H1 (cell line): ENCODE measurements around the gene QSOX1. TPM values are rescaled to one million over a fixed set of nuclear protein-coding genes. Genes with fewer than 3 reads are reported as not detected.

Source experiments
- CTCF ChIA-PET: fragments of 300-600 bp; sonication (Branson Sonifier 250); formaldehyde crosslinking; loops from one replicate; lab custom pipeline; 2021; ENCODE audit not compliant: partially characterized antibody; lab: Charles Lee
- POLR2A ChIA-PET: fragments of 300-600 bp; sonication (Branson Sonifier 250); formaldehyde crosslinking; loops from one replicate; lab custom pipeline; 2021; ENCODE audit warnings: inconsistent platforms; ENCODE audit not compliant: partially characterized antibody; lab: Charles Lee
- DNase-seq, 2 experiments: peaks; one replicate each; pipeline versions ENCODE4 v3.0.0 to v3.0.0-alpha.2; 2010 to 2022; ENCODE audit warnings: low spot score in 2 of 2, low read depth in 1 of 2, mixed read lengths in 1 of 2
- FAIRE-seq: peaks from 2 replicates; lab custom pipeline; 2011; peaks lifted over from hg19 to GRCh38; lab: Jason Lieb, UNC
- H2AFZ ChIP-seq: 2 replicates; pipeline ENCODE4 v1.8.1; 2012; ENCODE audit warnings: low read length, inconsistent platforms
- H2AK5ac ChIP-seq: 2 replicates; pipeline ENCODE4 v1.6.1; 2013; ENCODE audit warnings: low read depth, low read length
- H2BK120ac ChIP-seq: replicated peaks from 2 replicates; pipeline ENCODE3; 2013; ENCODE audit warnings: low read depth, low read length, inconsistent platforms
- H2BK12ac ChIP-seq: 2 replicates; pipeline ENCODE4 v1.6.1; 2013; ENCODE audit warnings: low read depth, low read length
- H2BK15ac ChIP-seq: 2 replicates; pipeline ENCODE4 v1.6.1; 2013; ENCODE audit warnings: low read length
- H2BK20ac ChIP-seq: 2 replicates; pipeline ENCODE4 v1.6.1; 2013; ENCODE audit warnings: low read length
- H2BK5ac ChIP-seq: 2 replicates; pipeline ENCODE4 v1.6.1; 2013; ENCODE audit warnings: low read depth, low read length
- H3K14ac ChIP-seq: 2 replicates; pipeline ENCODE4 v1.6.1; 2013; ENCODE audit warnings: inconsistent platforms; ENCODE audit not compliant: insufficient read length
- H3K18ac ChIP-seq: 2 replicates; pipeline ENCODE4 v1.6.1; 2013; ENCODE audit warnings: low read length; ENCODE audit errors: extremely low read depth
- H3K23ac ChIP-seq: 2 replicates; pipeline ENCODE4 v1.6.1; 2013; ENCODE audit warnings: inconsistent platforms; ENCODE audit not compliant: insufficient read length
- H3K23me2 ChIP-seq: 2 replicates; pipeline ENCODE4 v1.6.1; 2013; ENCODE audit warnings: low read depth, low read length
- H3K27ac ChIP-seq: 2 replicates; pipeline ENCODE4 v1.6.1; 2011; ENCODE audit warnings: low read depth, low read length, inconsistent platforms
- H3K27me3 ChIP-seq, 4 experiments: replicated peaks in 1 of 4; 1 replicate in 1 of 4; 2 replicates in 3 of 4; pipeline versions ENCODE4 v1.6.1 to v1.8.1; 2011 to 2013; ENCODE audit warnings: low read length in 3 of 4, mild to moderate bottlenecking in 3 of 4, inconsistent platforms in 2 of 4, mixed read lengths in 2 of 4, moderate library complexity in 1 of 4; ENCODE audit not compliant: control insufficient read depth in 3 of 4, insufficient read depth in 3 of 4; ENCODE audit errors: extremely low read depth in 1 of 4
- H3K36me3 ChIP-seq, 4 experiments: 2 replicates each; pipeline versions ENCODE4 v1.6.1 to v1.8.1; 2011 to 2013; ENCODE audit warnings: mild to moderate bottlenecking in 4 of 4, low read length in 3 of 4, moderate library complexity in 2 of 4, control low read depth in 1 of 4, inconsistent platforms in 1 of 4; ENCODE audit not compliant: insufficient read depth in 4 of 4, control insufficient read depth in 2 of 4
- H3K4ac ChIP-seq: replicated peaks from 2 replicates; pipeline ENCODE3; 2013; ENCODE audit warnings: low read length, low read depth, mixed read lengths, inconsistent platforms; ENCODE audit not compliant: insufficient read length
- H3K4me1 ChIP-seq, 4 experiments: replicated peaks in 1 of 4; 1 replicate in 1 of 4; 2 replicates in 3 of 4; pipeline versions ENCODE4 v1.6.1 to v1.8.1; 2011 to 2013; ENCODE audit warnings: low read length in 3 of 4, inconsistent platforms in 2 of 4, mixed read lengths in 1 of 4; ENCODE audit not compliant: insufficient read depth in 4 of 4, control insufficient read depth in 3 of 4
- H3K4me2 ChIP-seq, 2 experiments: 2 replicates each; pipeline versions ENCODE4 v1.6.1 to v1.8.1; 2011 to 2013; ENCODE audit warnings: low read depth in 2 of 2, low read length in 2 of 2, control low read depth in 1 of 2, inconsistent platforms in 1 of 2, mild to moderate bottlenecking in 1 of 2; ENCODE audit not compliant: insufficient read depth in 1 of 2
- H3K4me3 ChIP-seq, 4 experiments: fragments of 200-600, 300-600 bp in 1 of 4; sonication (generic), shearing (Covaris generic), sonication (Bioruptor Twin) in 1 of 4; 2 replicates each; pipeline versions ENCODE4 v1.5.1 to v1.8.1; 2011 to 2016; ENCODE audit warnings: low read length in 4 of 4, low read depth in 3 of 4, control low read depth in 2 of 4, inconsistent platforms in 2 of 4, mild to moderate bottlenecking in 2 of 4, mixed read lengths in 1 of 4, moderate library complexity in 1 of 4; ENCODE audit not compliant: insufficient read depth in 2 of 4; ENCODE audit errors: extremely low read depth in 1 of 4
- H3K56ac ChIP-seq: replicated peaks from 2 replicates; pipeline ENCODE3; 2013; ENCODE audit warnings: low read depth, mild to moderate bottlenecking, mixed read lengths, low read length, inconsistent platforms; ENCODE audit not compliant: insufficient read length
- H3K79me1 ChIP-seq: 2 replicates; pipeline ENCODE4 v1.6.1; 2013; ENCODE audit warnings: low read depth, low read length, control low read depth
- H3K79me2 ChIP-seq, 2 experiments: 2 replicates each; pipeline versions ENCODE4 v1.6.1 to v1.8.1; 2012 to 2013; ENCODE audit warnings: low read length in 2 of 2, mild to moderate bottlenecking in 2 of 2, inconsistent platforms in 1 of 2; ENCODE audit not compliant: insufficient read depth in 2 of 2, control insufficient read depth in 1 of 2
- H3K9ac ChIP-seq, 4 experiments: replicated peaks in 1 of 4; 1 replicate in 1 of 4; 2 replicates in 3 of 4; pipeline versions ENCODE4 v1.6.1 to v1.8.1; 2011 to 2013; ENCODE audit warnings: low read depth in 3 of 4, low read length in 3 of 4, control low read depth in 2 of 4, mild to moderate bottlenecking in 2 of 4, moderate library complexity in 2 of 4, inconsistent platforms in 1 of 4; ENCODE audit errors: extremely low read depth in 1 of 4
- H3K9me3 ChIP-seq, 2 experiments: 2 replicates each; pipeline versions ENCODE4 v1.6.1 to v1.8.1; 2012 to 2013; ENCODE audit warnings: mild to moderate bottlenecking in 2 of 2, moderate library complexity in 2 of 2, control low read depth in 1 of 2, inconsistent platforms in 1 of 2, low read depth in 1 of 2, low read length in 1 of 2, mixed read lengths in 1 of 2; ENCODE audit not compliant: insufficient read depth in 2 of 2
- H4K20me1 ChIP-seq, 2 experiments: replicated peaks in 1 of 2; 2 replicates each; pipeline versions ENCODE3 to v1.8.1; 2011 to 2013; ENCODE audit warnings: inconsistent platforms in 2 of 2, low read length in 2 of 2, mild to moderate bottlenecking in 1 of 2; ENCODE audit not compliant: insufficient read depth in 2 of 2, control insufficient read depth in 1 of 2
- H4K5ac ChIP-seq: 2 replicates; pipeline ENCODE4 v1.6.1; 2013; ENCODE audit warnings: low read length, low read depth, mixed read lengths, inconsistent platforms; ENCODE audit not compliant: insufficient read length
- H4K8ac ChIP-seq: 2 replicates; pipeline ENCODE4 v1.8.0; 2013; ENCODE audit warnings: mild to moderate bottlenecking, moderate library complexity, low read length, inconsistent platforms; ENCODE audit not compliant: insufficient read depth; ENCODE audit errors: extremely low read depth
- H4K91ac ChIP-seq: replicated peaks from 2 replicates; pipeline ENCODE3; 2013; ENCODE audit warnings: low read length, mixed read lengths, inconsistent platforms; ENCODE audit not compliant: insufficient read length
- ASH2L ChIP-seq: fragments of 200-600, 300-600 bp; sonication (generic); IDR thresholded peaks from one replicate; pipeline ENCODE4 v1.7.1; 2017; ENCODE audit warnings: low read length
- CBX8 ChIP-seq: fragments of 300-800, 300-1000 bp; sonication (generic); IDR thresholded peaks from 2 replicates; pipeline ENCODE4 v1.7.1; 2016; ENCODE audit warnings: low read depth, low read length, borderline replicate concordance
- CHD2 ChIP-seq: IDR thresholded peaks from 2 replicates; pipeline ENCODE4 v1.6.1; 2012; ENCODE audit warnings: low read length, improper control_type of control experiment
- CTBP2 ChIP-seq: IDR thresholded peaks from 2 replicates; pipeline ENCODE4 v1.7.0; 2011; ENCODE audit warnings: borderline replicate concordance, mild to moderate bottlenecking, moderate library complexity, mixed read lengths, low read length; ENCODE audit not compliant: insufficient read depth, insufficient read length
- EGR1 ChIP-seq: IDR thresholded peaks from 2 replicates; pipeline ENCODE4 v1.6.1; 2011; ENCODE audit warnings: low read depth, low read length, borderline replicate concordance
- EZH2 ChIP-seq: fragments of 200-600 bp; sonication (generic); IDR thresholded peaks from 2 replicates; pipeline ENCODE4 v1.7.1; 2012; ENCODE audit warnings: low read depth, mild to moderate bottlenecking, moderate library complexity, low read length, inconsistent platforms; ENCODE audit not compliant: severe bottlenecking
- RNF2 ChIP-seq: fragments of 200-900, 300-1000 bp; sonication (generic); IDR thresholded peaks from 2 replicates; pipeline ENCODE4 v1.7.1; 2016; ENCODE audit warnings: borderline replicate concordance, low read depth, mild to moderate bottlenecking, antibody characterized with exemption, low read length; ENCODE audit not compliant: poor library complexity, severe bottlenecking; ENCODE audit errors: missing control alignments
- SP2 ChIP-seq: IDR thresholded peaks from 2 replicates; pipeline ENCODE4 v1.6.1; 2012; ENCODE audit warnings: mild to moderate bottlenecking, low read length, inconsistent platforms
- SUZ12 ChIP-seq: fragments of 200-600 bp; sonication (generic); IDR thresholded peaks from 2 replicates; pipeline ENCODE4 v1.6.1; 2012; ENCODE audit warnings: mild to moderate bottlenecking, inconsistent platforms, low read length, moderate library complexity, mixed read lengths
- WGBS, 2 experiments: shearing (Covaris generic) in 1 of 2; methylation state at CpG; one replicate each; pipeline versions ENCODE4 v1.1.6 to v1.1.7; 2013 to 2015; ENCODE audit warnings: low lambda C conversion rate in 2 of 2, mixed read lengths in 2 of 2, inconsistent platforms in 1 of 2, low coverage in 1 of 2, missing lambda C conversion rate in 1 of 2; ENCODE audit not compliant: insufficient replicate concordance in 2 of 2, insufficient coverage in 1 of 2, insufficient read length in 1 of 2; ENCODE audit errors: extremely low coverage in 1 of 2, missing lambda C conversion rate in 1 of 2; 5-methylcytosine and 5-hydroxymethylcytosine counted together
- polyA plus RNA-seq, 7 experiments: library from polyadenylated mRNA; depleted of rRNA in 3 of 7; stranded (reverse) in 5 of 7; unstranded in 2 of 7; fragments of >200 nt in 5 of 7; fragments of 200-250 nt in 2 of 7; gene quantifications; 1 replicate in 5 of 7; 2 replicates in 1 of 7; 4 replicates in 1 of 7; pipeline versions ENCODE4 v1.2.1 to v1.2.3, GENCODE V29; 2011 to 2013; ENCODE audit warnings: missing spikeins in 2 of 7, mixed read lengths in 2 of 7
- total RNA-seq: library from RNA; stranded (reverse); fragmentation: NEBNext Ultra II Directional; extraction: Animal tissue kit (Norgen Biotek cat#: 25700); gene quantifications from 2 replicates; pipeline ENCODE4 v1.2.1, GENCODE V29; 2021
- TF ChIP-seq, protein P1 (sequence below): IDR thresholded peaks from 2 replicates; pipeline ENCODE4 v1.6.1; 2012; ENCODE audit warnings: inconsistent platforms

QSOX1 gene
- total and polyA plus RNA-seq, 2 of the 8 experiments (the other 6 are each of a cell fraction or from before 2014, with no cell fraction given) = 97.7 to 123 TPM

DNA sequence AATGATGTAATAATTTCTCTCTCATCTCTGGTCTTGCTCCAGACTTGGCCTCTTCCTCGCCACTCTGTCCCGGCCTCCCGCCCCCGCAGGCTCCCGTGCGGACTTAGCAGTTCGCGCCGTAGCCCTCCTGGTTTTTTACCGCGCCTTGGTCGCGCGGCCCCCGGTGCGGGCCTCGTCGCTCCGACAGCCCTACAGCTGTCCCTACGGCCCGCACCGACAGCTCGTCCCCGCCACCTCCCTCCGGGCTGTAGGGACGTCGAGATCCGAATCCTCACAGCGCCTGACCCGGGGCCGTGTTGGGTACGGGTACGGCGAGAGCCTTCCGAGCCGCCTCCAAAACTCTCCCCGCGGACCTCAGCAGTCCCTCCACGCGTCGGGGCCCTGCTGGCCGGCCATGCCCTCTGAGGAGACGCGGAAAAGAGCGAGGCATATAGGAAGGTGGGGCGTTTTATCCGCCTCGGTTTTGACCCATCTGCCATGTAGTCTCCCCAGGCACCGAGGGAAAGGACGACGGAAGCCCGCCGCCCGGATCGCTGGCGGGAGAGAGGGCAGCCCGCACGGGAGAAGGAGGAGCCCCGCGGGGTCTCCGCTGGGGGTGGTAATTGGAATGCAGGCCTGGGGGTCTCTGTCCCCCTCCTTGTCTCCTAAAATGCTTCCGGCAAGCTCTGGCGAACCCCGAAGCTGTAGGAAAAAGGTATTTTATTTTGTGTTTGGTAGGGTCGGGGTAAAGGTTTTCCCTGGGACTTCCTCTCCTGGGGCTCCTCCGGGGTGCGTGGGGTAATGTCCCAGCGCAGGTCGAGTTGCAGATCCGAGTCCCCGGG is 78.7 kb downstream of the QSOX1 start:
- 2% methylated on average over 69 of the region's 71 CpGs; no CpG with 5 or more reads in 1 of the 2 experiments for WGBS, 2 experiments
- H3K4me3 ChIP-seq = peak overlapping the region; percentile 3 to 67 (median 31); a peak in 6 of 8 replicates
- TF ChIP-seq SUZ12 = peak; percentile 100
- TF ChIP-seq CBX8 = peak; percentile 94; the same call in 1 of the 2 replicates
- peak; percentile 98 for TF ChIP-seq EZH2
- peak; percentile 97 for TF ChIP-seq RNF2
- no peak for TF ChIP-seq SP2
- peak; percentile 86 for TF ChIP-seq CTBP2
- TF ChIP-seq, protein P1, sequence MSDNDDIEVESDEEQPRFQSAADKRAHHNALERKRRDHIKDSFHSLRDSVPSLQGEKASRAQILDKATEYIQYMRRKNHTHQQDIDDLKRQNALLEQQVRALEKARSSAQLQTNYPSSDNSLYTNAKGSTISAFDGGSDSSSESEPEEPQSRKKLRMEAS = no peak
- peak; percentile 36 for TF ChIP-seq ASH2L
- no peak for TF ChIP-seq CHD2
- peak; percentile 78; the same call in 1 of the 2 replicates for TF ChIP-seq EGR1

More for the DNA sequence above, 78.7 kb downstream of the QSOX1 start:
- H3K79me1 ChIP-seq = peaks cover 2% of the 10 kb centered on the region; the same call in 1 of the 2 replicates
- H2BK15ac ChIP-seq = peak overlapping the region; percentile 40; the same call in 1 of the 2 replicates
- H2AFZ ChIP-seq = no peak overlapping the region
- H4K91ac ChIP-seq = no peak overlapping the region
- H3K27ac ChIP-seq = no peak overlapping the region
- no peak overlapping the region for H2BK120ac ChIP-seq
- H3K23ac ChIP-seq = no peak overlapping the region
- no peak overlapping the region for H3K4ac ChIP-seq
- H4K8ac ChIP-seq = peak overlapping the region; percentile 73
- H3K9me3 ChIP-seq = peaks cover 0 to 4% of the 10 kb centered on the region in 2 experiments; a peak in 1 of 4 replicates
- ChIA-PET POLR2A (interaction anchor here (1.5 to 4.0 kb wide), 4 partner anchors 9 to 36 kb away, joined by 5 to 29 read pairs (median 24); no protein-coding TSS in a partner anchor), CTCF (interaction anchor here (0.9 to 6.9 kb wide), 11 partner anchors 7 to 51 kb away, joined by 3 to 65 read pairs (median 7); no protein-coding TSS in a partner anchor)
- DNase-seq = no peak
- H3K4me2 ChIP-seq = peak overlapping the region; percentile 68 to 91
- H3K79me2 ChIP-seq = no peaks in the 10 kb centered on the region
- H3K18ac ChIP-seq = peak overlapping the region; percentile 90
- H4K20me1 ChIP-seq = peaks cover 0 to 12% of the 10 kb centered on the region in 2 experiments
- peak overlapping the region; percentile 61; the same call in 1 of the 2 replicates for H2BK20ac ChIP-seq
- no peaks in the 10 kb centered on the region; a peak in 1 of 8 replicates for H3K36me3 ChIP-seq
- peak overlapping the region; percentile 49; the same call in 1 of the 2 replicates for H2BK5ac ChIP-seq
- no peak overlapping the region for H3K56ac ChIP-seq
- H2AK5ac ChIP-seq = no peak overlapping the region
- H3K9ac ChIP-seq = peak overlapping the region in 1 of 4 experiments; percentile 42; a peak in 1 of 7 replicates
- peaks cover 48 to 86% (median 78%) of the 10 kb centered on the region in 4 experiments for H3K27me3 ChIP-seq
- H2BK12ac ChIP-seq = peak overlapping the region; percentile 53; the same call in 1 of the 2 replicates
- H3K23me2 ChIP-seq = peaks cover 41% of the 10 kb centered on the region; the same call in 1 of the 2 replicates
- no peak for FAIRE-seq
- no peak overlapping the region for H3K14ac ChIP-seq
- H3K4me1 ChIP-seq = peaks cover 21 to 54% (median 34%) of the 10 kb centered on the region in 4 experiments
- H4K5ac ChIP-seq = no peak overlapping the region
